Measurements from ENCODE around the gene BPIFB3. TPM values are rescaled to one million over a fixed set of nuclear protein-coding genes. Genes with fewer than 3 reads are reported as not detected.

BPIFB3 gene
- total RNA-seq (2021; ENCODE audit: unreplicated experiment) (not detected), Bru-seq, nascent RNA (not detected), BruChase-seq, experiment 1, labeled RNA remaining after a 2-hour chase (not detected), BruChase-seq, experiment 2, labeled RNA remaining after a 6-hour chase (not detected)
- not detected for polyA plus RNA-seq (2012; ENCODE audit: insufficient read length)
- long read RNA-seq = 0 reads

DNA sequence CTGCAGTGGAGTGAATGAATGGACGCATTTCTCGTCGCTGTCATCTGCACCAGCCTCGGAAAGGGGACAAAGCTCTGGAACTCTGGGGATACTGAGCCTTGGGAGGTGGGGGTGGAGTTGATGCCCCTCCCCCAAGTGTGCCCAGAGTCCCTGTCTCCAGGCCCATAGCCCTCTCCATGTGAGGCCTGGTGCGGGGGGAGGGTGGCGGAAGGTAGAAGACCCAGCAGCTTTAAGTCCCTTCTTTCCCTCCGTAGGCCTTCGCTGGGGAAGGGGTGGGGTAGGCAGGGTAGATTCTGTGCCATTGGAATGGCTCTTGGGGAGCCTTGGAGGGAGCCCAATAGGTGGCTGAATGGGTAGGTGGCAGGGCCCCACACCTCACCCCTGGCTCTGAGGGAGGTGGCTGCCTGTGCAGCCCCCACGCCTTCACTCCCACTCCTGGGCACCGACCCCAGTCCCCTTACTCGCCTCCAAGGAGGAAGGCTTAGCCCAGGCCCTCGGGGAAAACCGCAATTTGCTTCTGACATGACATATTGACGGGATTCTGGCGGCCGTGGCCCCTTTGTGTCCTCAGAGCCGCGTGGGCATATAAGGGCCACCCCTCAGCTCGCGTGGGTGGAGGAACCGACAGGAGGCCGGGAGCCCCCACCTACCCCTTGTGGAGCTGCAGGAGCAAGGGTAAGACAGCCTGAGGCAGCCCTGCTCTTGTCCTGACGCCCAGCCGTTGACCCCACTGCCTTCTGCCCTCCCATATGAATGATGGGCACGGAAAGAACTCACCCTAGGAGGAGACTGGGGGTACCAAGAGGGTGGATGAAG is at the start of gene BPIFB3:
Gene BPIFB3 (plus strand): TSS at position 613 of the 816 bp plus-strand sequence. CDS start 1,533 bp downstream, outside the sequence.
- DNase-seq (ENCODE audit: low read depth, low spot score) (no peak), ATAC-seq (no peak)
- intact Hi-C loops (cut with micrococcal nuclease; ENCODE audit: unreplicated experiment) (no loop called here), in situ Hi-C loops (cut with HindIII; ENCODE audit: low pct_unique_long_range_greater_than_20kb, low sequenced_read_pairs) (no loop called here)
- Histone ChIP-seq H3K4me3 (ENCODE audit: low read depth in 2 of 2, low read length in 2 of 2) (no peak within 1 kb of the TSS), H3K36me3 (ENCODE audit: control insufficient read depth, insufficient read depth, low read length) (no peaks in the 10 kb centered on the region), H3K9me3 (ENCODE audit: control insufficient read depth, insufficient read depth, low read depth, low read length) (no peaks in the 10 kb centered on the region), H3K27ac (ENCODE audit: low read length) (no peak within 1 kb of the TSS), H3K4me1 (ENCODE audit: control insufficient read depth, insufficient read depth, low read length) (no peaks in the 10 kb centered on the region), H3K27me3 (ENCODE audit: control insufficient read depth, insufficient read depth, low read length) (no peaks in the 10 kb centered on the region)
- TF ChIP-seq POLR2AphosphoS5 (IDR thresholded peaks at IDR 0.05; ENCODE audit: low read depth, low read length) (no peak), REST (IDR thresholded peaks at IDR 0.05; ENCODE audit: insufficient read depth in 1 of 2, low read depth in 2 of 2, low read length in 1 of 2) (no peak), SIN3A (IDR thresholded peaks at IDR 0.05; ENCODE audit: borderline replicate concordance, insufficient read depth, low read depth, low read length) (no peak), TCF7L2 (IDR thresholded peaks at IDR 0.05; ENCODE audit: low read depth, low read length) (no peak)
- TF ChIP-seq, protein P1, sequence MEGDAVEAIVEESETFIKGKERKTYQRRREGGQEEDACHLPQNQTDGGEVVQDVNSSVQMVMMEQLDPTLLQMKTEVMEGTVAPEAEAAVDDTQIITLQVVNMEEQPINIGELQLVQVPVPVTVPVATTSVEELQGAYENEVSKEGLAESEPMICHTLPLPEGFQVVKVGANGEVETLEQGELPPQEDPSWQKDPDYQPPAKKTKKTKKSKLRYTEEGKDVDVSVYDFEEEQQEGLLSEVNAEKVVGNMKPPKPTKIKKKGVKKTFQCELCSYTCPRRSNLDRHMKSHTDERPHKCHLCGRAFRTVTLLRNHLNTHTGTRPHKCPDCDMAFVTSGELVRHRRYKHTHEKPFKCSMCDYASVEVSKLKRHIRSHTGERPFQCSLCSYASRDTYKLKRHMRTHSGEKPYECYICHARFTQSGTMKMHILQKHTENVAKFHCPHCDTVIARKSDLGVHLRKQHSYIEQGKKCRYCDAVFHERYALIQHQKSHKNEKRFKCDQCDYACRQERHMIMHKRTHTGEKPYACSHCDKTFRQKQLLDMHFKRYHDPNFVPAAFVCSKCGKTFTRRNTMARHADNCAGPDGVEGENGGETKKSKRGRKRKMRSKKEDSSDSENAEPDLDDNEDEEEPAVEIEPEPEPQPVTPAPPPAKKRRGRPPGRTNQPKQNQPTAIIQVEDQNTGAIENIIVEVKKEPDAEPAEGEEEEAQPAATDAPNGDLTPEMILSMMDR (IDR thresholded peaks at IDR 0.05) = no peak
- BruUV-seq (replicated peaks) = no TSS peak
- POLR2A ChIA-PET = no interaction called here
- CTCF ChIA-PET = interaction anchor here (0.6 kb wide), 1 partner anchor 391 kb away, joined by 4 read pairs; no protein-coding TSS in a partner anchor

GRCh38 chr20:33004141-33004751 is 49.5 kb upstream of the BPIFB3 start, which contains the start of gene SUN5:
Gene SUN5 (minus strand): TSS chr20:33004433. CDS start chr20:33004340, 93 bp downstream.
- no TSS peak for BruUV-seq (replicated peaks)

More at GRCh38 chr20:33004141-33004751, 49.5 kb upstream of the BPIFB3 start, which contains the start of gene SUN5:
- in situ Hi-C loops (cut with HindIII; ENCODE audit: low pct_unique_long_range_greater_than_20kb, low sequenced_read_pairs) (no loop called here), intact Hi-C loops (cut with micrococcal nuclease; ENCODE audit: unreplicated experiment) (no loop called here)
- ATAC-seq (no peak), DNase-seq (ENCODE audit: low read depth, low spot score) (no peak)
- Histone ChIP-seq H3K9me3 (ENCODE audit: control insufficient read depth, insufficient read depth, low read depth, low read length) (no peaks in the 10 kb centered on the region), H3K4me1 (ENCODE audit: control insufficient read depth, insufficient read depth, low read length) (peaks cover under 1% of the 10 kb centered on the region; the same call in 1 of the 2 replicates), H3K27me3 (ENCODE audit: control insufficient read depth, insufficient read depth, low read length) (no peaks in the 10 kb centered on the region; the same call in 1 of the 2 replicates), H3K27ac (ENCODE audit: low read length) (no peak within 1 kb of the TSS), H3K4me3 (ENCODE audit: low read depth in 2 of 2, low read length in 2 of 2) (no peak within 1 kb of the TSS), H3K36me3 (ENCODE audit: control insufficient read depth, insufficient read depth, low read length) (no peaks in the 10 kb centered on the region)
- POLR2A ChIA-PET = no interaction called here
- TF ChIP-seq REST (IDR thresholded peaks at IDR 0.05; ENCODE audit: insufficient read depth in 1 of 2, low read depth in 2 of 2, low read length in 1 of 2) = no peak
- no peak for TF ChIP-seq SIN3A (IDR thresholded peaks at IDR 0.05; ENCODE audit: borderline replicate concordance, insufficient read depth, low read depth, low read length)
- TF ChIP-seq, protein P1 (IDR thresholded peaks at IDR 0.05) = no peak
- no peak for TF ChIP-seq POLR2AphosphoS5 (IDR thresholded peaks at IDR 0.05; ENCODE audit: low read depth, low read length)
- no peak for TF ChIP-seq TCF7L2 (IDR thresholded peaks at IDR 0.05; ENCODE audit: low read depth, low read length)
- CTCF ChIA-PET = interaction anchor here (0.6 to 0.9 kb wide), 2 partner anchors 12 to 84 kb away, joined by 4 to 6 read pairs; no protein-coding TSS in a partner anchor

All from Panc1 (cell line).